Trophoblast cell (in vitro differentiated cells and primary cell): ENCODE measurements around the gene BRD3.

Source experiments
- DNase-seq, 2 donors: peaks; one replicate each; pipeline ENCODE4 v3.0.0-alpha.2; 2016
- H2AFZ ChIP-seq: 2 replicates; pipeline ENCODE4 v1.6.1; 2013; ENCODE audit warnings: low read length, moderate library complexity, mild to moderate bottlenecking; ENCODE audit not compliant: insufficient read depth, poor library complexity
- H2AK5ac ChIP-seq: 2 replicates; pipeline ENCODE4 v1.6.1; 2013; ENCODE audit warnings: mild to moderate bottlenecking, low read length
- H2BK120ac ChIP-seq: 2 replicates; pipeline ENCODE4 v1.6.1; 2013; ENCODE audit warnings: low read length, mild to moderate bottlenecking, moderate library complexity; ENCODE audit not compliant: insufficient read depth, poor library complexity
- H2BK12ac ChIP-seq: 2 replicates; pipeline ENCODE4 v1.6.1; 2013; ENCODE audit warnings: mild to moderate bottlenecking, low read length, moderate library complexity
- H2BK5ac ChIP-seq: 2 replicates; pipeline ENCODE4 v1.6.1; 2013; ENCODE audit warnings: low read length, low read depth, moderate library complexity, mild to moderate bottlenecking; ENCODE audit not compliant: poor library complexity
- H3K14ac ChIP-seq: 2 replicates; pipeline ENCODE4 v1.6.1; 2013; ENCODE audit warnings: mild to moderate bottlenecking, low read length
- H3K18ac ChIP-seq: 2 replicates; pipeline ENCODE4 v1.6.1; 2013; ENCODE audit warnings: mild to moderate bottlenecking, low read length
- H3K23ac ChIP-seq: 2 replicates; pipeline ENCODE4 v1.6.1; 2013; ENCODE audit warnings: low read length
- H3K27ac ChIP-seq: 2 replicates; pipeline ENCODE4 v1.5.1; 2013; ENCODE audit warnings: low read depth, mild to moderate bottlenecking, inconsistent platforms, low read length, moderate library complexity
- H3K27me3 ChIP-seq: 2 replicates; pipeline ENCODE4 v1.6.1; 2013; ENCODE audit warnings: inconsistent platforms, mild to moderate bottlenecking, low read length, moderate library complexity; ENCODE audit not compliant: insufficient read depth
- H3K36me3 ChIP-seq, 2 experiments: 1 replicate in 1 of 2; 2 replicates in 1 of 2; pipeline ENCODE4 v1.6.1; 2013; ENCODE audit warnings: low read length in 2 of 2, mild to moderate bottlenecking in 2 of 2, moderate library complexity in 1 of 2; ENCODE audit not compliant: insufficient read depth in 2 of 2, control insufficient read depth in 1 of 2
- H3K4ac ChIP-seq: 2 replicates; pipeline ENCODE4 v1.6.1; 2013; ENCODE audit warnings: low read depth, mild to moderate bottlenecking, low read length, moderate library complexity
- H3K4me1 ChIP-seq, 2 experiments: 1 replicate in 1 of 2; 2 replicates in 1 of 2; pipeline ENCODE4 v1.6.1; 2013; ENCODE audit warnings: low read length in 2 of 2, mild to moderate bottlenecking in 2 of 2, moderate library complexity in 1 of 2; ENCODE audit not compliant: insufficient read depth in 2 of 2, control insufficient read depth in 1 of 2
- H3K4me2 ChIP-seq: 2 replicates; pipeline ENCODE4 v1.6.1; 2013; ENCODE audit warnings: inconsistent platforms, mild to moderate bottlenecking, low read length, moderate library complexity
- H3K4me3 ChIP-seq: 2 replicates; pipeline ENCODE4 v1.5.1; 2013; ENCODE audit warnings: mild to moderate bottlenecking, low read depth, low read length, inconsistent platforms
- H3K79me1 ChIP-seq: one replicate; pipeline ENCODE4 v1.6.1; 2013; ENCODE audit warnings: low read length
- H3K79me2 ChIP-seq: 2 replicates; pipeline ENCODE4 v1.6.1; 2013; ENCODE audit warnings: low read length, mild to moderate bottlenecking; ENCODE audit not compliant: control insufficient read depth, insufficient read depth, poor library complexity
- H3K9ac ChIP-seq: 2 replicates; pipeline ENCODE4 v1.6.1; 2013; ENCODE audit warnings: mild to moderate bottlenecking, low read length
- H3K9me3 ChIP-seq: 2 replicates; pipeline ENCODE4 v1.6.1; 2013; ENCODE audit warnings: low read depth, mild to moderate bottlenecking, control low read depth, inconsistent platforms, low read length; ENCODE audit not compliant: insufficient read depth
- H4K12ac ChIP-seq: 2 replicates; pipeline ENCODE4 v1.6.1; 2013; ENCODE audit warnings: low read depth, mild to moderate bottlenecking, low read length, moderate library complexity
- H4K8ac ChIP-seq: 2 replicates; pipeline ENCODE4 v1.6.1; 2013; ENCODE audit warnings: low read depth, mild to moderate bottlenecking, low read length, moderate library complexity
- H4K91ac ChIP-seq: one replicate; pipeline ENCODE4 v1.6.1; 2013; ENCODE audit warnings: low read depth, mild to moderate bottlenecking, low read length, moderate library complexity
- WGBS: extraction: QIAGEN DNeasy Blood & Tissue Kit; methylation state at CpG from one replicate; pipeline ENCODE4 v1.1.7; 2013; ENCODE audit warnings: missing lambda C conversion rate; ENCODE audit not compliant: insufficient read length, insufficient coverage; ENCODE audit errors: extremely low coverage; 5-methylcytosine and 5-hydroxymethylcytosine counted together

The BRD3 gene

GRCh38 chr9:134029248-134030226, 38.3 kb downstream of the BRD3 start:
- Histone ChIP-seq H3K79me2 (peaks cover 2% of the 10 kb centered on the region), H3K9ac (no peak overlapping the region), H2BK12ac (no peak overlapping the region), H3K4me1 (peaks cover 4 to 5% of the 10 kb centered on the region in 2 experiments), H3K4me3 (no peak overlapping the region), H4K12ac (no peak overlapping the region), H2BK120ac (no peak overlapping the region), H3K14ac (no peak overlapping the region), H2AK5ac (no peak overlapping the region), H3K18ac (no peak overlapping the region), H3K27ac (no peak overlapping the region), H3K9me3 (peaks cover 2% of the 10 kb centered on the region), H4K91ac (no peak overlapping the region), H3K79me1 (peaks cover 2% of the 10 kb centered on the region), H3K36me3 (peaks cover 39 to 40% of the 10 kb centered on the region in 2 experiments), H3K4me2 (no peak overlapping the region), H3K23ac (no peak overlapping the region), H2AFZ (no peak overlapping the region), H2BK5ac (no peak overlapping the region), H3K27me3 (no peaks in the 10 kb centered on the region), H4K8ac (no peak overlapping the region), H3K4ac (no peak overlapping the region)
- DNase-seq = no peak
- WGBS = no CpG with 5 or more reads among the region's 21 CpGs

- Histone ChIP-seq H4K12ac (no peak overlapping the region), H3K9ac (no peak overlapping the region), H2BK12ac (no peak overlapping the region), H4K8ac (no peak overlapping the region), H3K36me3 (peaks cover 31 to 32% of the 10 kb centered on the region in 2 experiments), H3K27ac (no peak overlapping the region), H3K14ac (no peak overlapping the region), H3K79me2 (peaks cover 2% of the 10 kb centered on the region), H3K4me2 (no peak overlapping the region), H2AFZ (no peak overlapping the region), H2BK5ac (no peak overlapping the region), H2BK120ac (no peak overlapping the region), H3K9me3 (peaks cover 2% of the 10 kb centered on the region), H3K79me1 (peaks cover 2% of the 10 kb centered on the region), H3K23ac (no peak overlapping the region), H4K91ac (no peak overlapping the region), H3K4ac (no peak overlapping the region), H3K4me3 (no peak overlapping the region), H3K27me3 (no peaks in the 10 kb centered on the region), H3K18ac (no peak overlapping the region), H2AK5ac (no peak overlapping the region), H3K4me1 (peaks cover 4 to 5% of the 10 kb centered on the region in 2 experiments)
- no CpG with 5 or more reads among the region's 22 CpGs for WGBS
- no peak for DNase-seq
Observed at GRCh38 chr9:134028575-134029247, 39.1 kb downstream of the BRD3 start.

- Histone ChIP-seq H3K14ac (no peak overlapping the region), H2AK5ac (no peak overlapping the region), H3K79me1 (peaks cover 2% of the 10 kb centered on the region), H2BK12ac (no peak overlapping the region), H3K27ac (no peak overlapping the region), H3K4me3 (no peak overlapping the region), H4K8ac (no peak overlapping the region), H2BK120ac (no peak overlapping the region), H3K9me3 (peaks cover 2% of the 10 kb centered on the region), H4K12ac (no peak overlapping the region), H3K79me2 (peaks cover 2% of the 10 kb centered on the region), H3K4me2 (no peak overlapping the region), H3K36me3 (peaks cover 25 to 26% of the 10 kb centered on the region in 2 experiments), H3K9ac (no peak overlapping the region), H3K4ac (no peak overlapping the region), H2BK5ac (no peak overlapping the region), H3K27me3 (no peaks in the 10 kb centered on the region), H2AFZ (no peak overlapping the region), H3K23ac (no peak overlapping the region), H3K18ac (no peak overlapping the region), H3K4me1 (peaks cover 4 to 5% of the 10 kb centered on the region in 2 experiments), H4K91ac (no peak overlapping the region)
- 100% methylated on average over 1 of the region's 9 CpGs for WGBS
- no peak for DNase-seq
Observed at GRCh38 chr9:134028076-134028475, 39.8 kb downstream of the BRD3 start.

- no peak for DNase-seq
- Histone ChIP-seq H4K91ac (no peak overlapping the region), H3K79me2 (peaks cover 2% of the 10 kb centered on the region), H2BK12ac (no peak overlapping the region), H4K12ac (no peak overlapping the region), H2AK5ac (no peak overlapping the region), H3K9me3 (peaks cover 2% of the 10 kb centered on the region), H3K14ac (no peak overlapping the region), H3K4me2 (no peak overlapping the region), H3K27me3 (no peaks in the 10 kb centered on the region), H3K79me1 (peaks cover 2% of the 10 kb centered on the region), H3K4me1 (peaks cover 4 to 5% of the 10 kb centered on the region in 2 experiments), H2AFZ (no peak overlapping the region), H2BK5ac (no peak overlapping the region), H3K4me3 (no peak overlapping the region), H3K36me3 (peaks cover 22% of the 10 kb centered on the region in 2 experiments), H2BK120ac (no peak overlapping the region), H3K27ac (no peak overlapping the region), H3K18ac (no peak overlapping the region), H3K23ac (no peak overlapping the region), H3K4ac (no peak overlapping the region), H3K9ac (no peak overlapping the region), H4K8ac (no peak overlapping the region)
- WGBS = no CpG with 5 or more reads among the region's 7 CpGs
Observed at GRCh38 chr9:134027561-134027960, 40.3 kb downstream of the BRD3 start.
